HG03521 (cell line): Measurements from ENCODE around the gene FAM168B.

ENCODE experiments used
- ATAC-seq: cut with Tn5 transposase; IDR thresholded peaks from one replicate; pipeline ENCODE4 v1.9.1; 2021; ENCODE audit warnings: mild to moderate bottlenecking, moderate library complexity; ENCODE audit not compliant: unreplicated experiment

The FAM168B gene

DNA sequence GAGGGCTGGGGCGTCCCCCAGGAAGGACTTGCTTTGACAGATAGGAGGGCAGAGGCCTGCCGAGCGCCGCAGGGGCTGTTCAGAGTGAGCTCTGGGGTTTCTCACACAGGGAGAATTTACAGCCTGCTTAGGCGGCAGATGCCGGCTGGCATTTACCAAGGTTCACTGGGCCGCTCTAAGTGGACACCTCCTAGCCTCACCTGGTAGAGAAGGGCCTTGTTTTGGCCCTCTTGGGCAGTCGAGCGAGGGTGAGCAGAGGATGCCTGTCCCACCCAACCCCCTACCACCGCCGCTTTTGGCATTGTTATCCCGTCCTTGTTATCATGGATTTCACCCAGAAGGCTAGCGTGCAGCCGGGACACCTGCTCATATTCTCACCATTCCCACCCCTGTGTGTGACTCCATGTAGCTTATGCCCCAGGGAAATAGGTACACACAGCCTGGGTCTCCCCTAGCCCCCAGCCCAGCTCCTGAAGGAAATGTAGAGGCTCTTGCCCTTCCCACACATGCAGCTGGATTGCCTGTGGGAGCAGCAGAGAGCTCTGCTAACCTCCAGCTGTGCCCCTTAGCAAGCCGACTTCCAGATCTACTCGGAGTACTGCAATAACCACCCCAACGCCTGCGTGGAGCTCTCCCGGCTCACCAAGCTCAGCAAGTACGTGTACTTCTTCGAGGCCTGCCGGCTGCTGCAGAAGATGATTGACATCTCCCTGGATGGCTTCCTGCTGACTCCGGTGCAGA is 52.4 kb downstream of the FAM168B start:
- no peak for ATAC-seq

- ATAC-seq: no peak
These were observed 53.2 kb downstream of the FAM168B start for GRCh38 chr2:131039908-131040660.

DNA sequence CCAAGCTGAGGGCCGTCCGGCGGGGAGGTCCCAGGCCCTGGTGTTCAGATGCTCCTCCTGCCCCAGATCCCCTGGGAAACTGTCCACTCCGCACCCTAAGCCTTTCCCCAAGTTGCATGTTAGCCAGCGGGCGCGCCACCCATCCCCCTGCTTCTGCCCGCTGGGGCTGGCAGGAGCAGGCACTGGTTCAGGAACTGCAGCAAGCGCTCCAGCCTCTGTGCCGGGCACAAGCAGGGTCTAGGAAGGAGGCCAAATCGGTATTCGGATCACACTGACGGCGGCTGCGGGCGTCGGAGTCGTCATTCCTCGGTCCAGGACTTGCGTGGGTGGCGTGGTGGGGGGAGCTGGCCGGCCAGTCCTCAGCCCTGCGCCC is 53.7 kb downstream of the FAM168B start:
- ATAC-seq: no peak

- ATAC-seq: no peak
These were observed 54.2 kb downstream of the FAM168B start for GRCh38 chr2:131039101-131039440.

- no peak for ATAC-seq
These were observed 54.8 kb downstream of the FAM168B start for GRCh38 chr2:131038258-131039100.

DNA sequence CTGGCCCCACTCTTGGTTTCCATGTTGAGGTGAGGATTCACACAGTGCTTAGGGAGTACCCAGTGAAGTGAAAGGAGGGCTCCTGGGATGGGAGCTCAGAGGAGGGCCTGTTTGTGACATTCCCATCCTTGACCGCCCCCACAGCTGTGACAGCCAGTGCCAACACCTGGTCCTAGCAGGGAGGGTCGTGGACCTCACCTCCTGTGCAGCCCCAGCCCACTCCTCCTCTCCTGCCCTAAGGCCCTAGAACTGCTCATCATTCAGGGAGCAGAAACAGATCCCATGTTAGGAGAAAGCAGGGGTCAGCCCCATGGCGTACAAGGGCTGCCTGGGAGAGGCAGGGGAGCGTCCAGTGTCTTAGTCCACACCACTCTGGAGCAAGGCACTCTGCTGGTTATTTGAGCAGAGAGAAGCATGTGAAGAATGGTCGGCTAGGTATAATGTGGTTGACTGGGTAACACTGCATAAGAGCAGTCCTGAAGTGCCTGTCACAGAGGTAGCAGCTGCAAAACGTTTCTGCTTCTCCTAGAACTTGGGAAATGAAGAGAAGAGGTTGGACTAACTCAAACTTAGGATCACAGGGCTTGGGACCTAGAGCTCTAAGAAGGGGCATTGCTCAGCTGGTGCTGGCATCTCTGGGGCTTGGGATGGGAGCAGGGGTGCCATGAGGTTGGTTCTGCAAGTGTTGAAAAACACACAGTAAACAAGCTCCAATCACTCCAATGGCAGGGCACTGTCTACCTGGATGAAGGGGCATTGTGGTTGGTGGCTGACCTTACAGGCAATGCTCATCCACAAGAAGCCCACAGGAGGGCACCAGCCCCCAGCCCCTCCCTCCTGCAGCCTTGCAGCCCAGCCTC is 55.6 kb downstream of the FAM168B start:
- no peak for ATAC-seq

DNA sequence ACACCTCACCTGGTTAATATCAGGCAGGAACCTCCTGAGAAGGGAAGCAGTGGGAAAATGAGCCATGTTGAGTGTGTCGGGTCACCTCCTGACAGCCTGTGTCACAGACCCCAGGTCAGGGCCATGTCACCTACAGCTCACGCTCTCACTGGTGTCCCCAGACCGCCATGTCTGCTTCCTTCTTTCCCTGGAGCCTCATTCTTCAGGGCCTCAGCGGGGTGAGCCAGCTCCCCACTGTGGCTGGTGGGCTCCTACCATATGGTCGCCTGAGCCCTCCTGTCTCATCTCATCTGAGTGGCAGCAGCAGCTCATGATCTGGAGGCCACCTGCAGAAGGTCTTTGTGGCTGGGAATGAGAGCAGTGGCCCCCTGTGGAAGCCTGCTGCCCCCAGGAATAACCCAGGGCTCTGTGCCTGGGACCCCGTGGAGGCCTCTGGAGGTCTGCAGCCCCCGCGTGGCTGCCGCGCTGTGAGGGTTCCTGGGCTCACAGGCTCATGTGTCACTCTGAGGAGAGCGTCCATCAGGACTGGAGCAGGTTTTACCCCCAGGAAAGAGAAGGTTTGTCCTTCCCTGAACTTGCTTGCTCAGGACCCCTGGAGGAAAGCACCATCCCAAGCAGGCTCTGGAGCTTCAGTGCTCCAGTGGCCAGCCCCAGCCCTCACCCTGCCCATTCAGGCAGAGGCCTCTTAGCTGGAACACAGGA is 56.4 kb downstream of the FAM168B start:
- no peak for ATAC-seq

DNA sequence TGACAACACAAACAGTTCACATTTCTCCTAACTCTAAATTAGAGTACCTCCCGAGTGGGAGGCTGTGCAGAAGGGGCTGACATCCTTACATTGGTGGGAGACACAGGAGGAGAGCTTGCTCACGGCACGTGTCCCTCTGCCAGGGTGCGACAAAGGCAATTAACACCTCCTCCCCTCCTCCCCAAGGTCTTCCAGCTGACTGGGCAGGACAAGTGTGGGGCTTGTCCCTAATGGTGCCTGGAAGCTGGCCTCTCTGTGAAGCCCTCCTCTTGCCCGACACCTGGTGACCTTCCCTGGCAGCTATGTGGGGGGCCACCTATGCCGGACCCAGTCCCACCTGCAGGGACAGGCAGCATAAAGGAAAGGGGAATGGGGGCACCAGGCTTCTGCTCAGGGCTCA is 57.0 kb downstream of the FAM168B start:
- no peak for ATAC-seq

- ATAC-seq: no peak
These were observed 57.4 kb downstream of the FAM168B start for GRCh38 chr2:131035826-131036231.

GRCh38 chr2:131035112-131035825 is 58.0 kb downstream of the FAM168B start:
- ATAC-seq: no peak

DNA sequence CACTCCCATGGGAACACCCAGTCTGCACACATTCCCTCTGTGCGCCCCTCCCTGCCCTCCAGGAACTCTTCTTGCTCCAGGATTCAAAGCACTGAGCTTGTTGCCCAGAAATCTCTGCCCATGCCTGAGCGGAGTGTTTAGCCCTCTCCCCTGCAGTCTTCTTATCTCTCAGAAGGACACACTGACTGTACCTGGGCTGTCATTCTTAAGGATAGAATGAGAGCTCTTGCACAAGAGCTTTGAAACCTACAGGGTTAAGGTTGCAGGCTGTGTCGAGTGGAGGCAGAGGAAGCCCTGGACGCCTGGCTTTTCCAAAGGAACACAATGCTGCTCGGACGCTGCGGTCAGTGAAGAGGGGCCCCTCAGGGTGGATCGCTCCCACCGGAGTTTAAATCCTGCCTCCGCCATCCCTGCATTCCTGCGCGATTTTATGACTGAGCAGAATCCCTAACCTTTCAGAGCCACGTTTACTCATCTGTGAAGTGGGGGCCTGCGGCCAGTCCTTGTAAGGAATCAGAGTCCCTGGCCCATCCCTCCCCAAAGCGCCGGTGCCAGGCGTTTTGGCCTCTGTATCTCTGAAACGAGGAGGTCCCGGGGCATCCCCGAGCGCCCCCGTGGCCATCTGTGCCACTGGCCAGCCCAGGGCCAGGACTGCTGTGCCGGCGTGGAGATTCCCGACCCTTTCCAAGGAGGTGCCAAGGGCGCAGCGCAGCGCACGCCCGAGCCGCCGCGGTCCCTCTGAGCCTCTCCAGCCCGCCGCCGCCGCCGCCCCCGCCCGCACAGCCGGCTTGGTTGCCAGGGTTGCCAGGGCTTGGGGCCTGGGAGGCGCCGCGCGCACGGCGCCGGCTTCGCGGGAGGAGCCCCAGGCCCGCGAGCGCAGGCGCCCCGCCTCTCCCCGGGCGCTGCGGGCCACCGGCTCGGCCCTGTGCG is 58.9 kb downstream of the FAM168B start:
- ATAC-seq: no peak

- ATAC-seq: no peak
These were observed 59.5 kb downstream of the FAM168B start for GRCh38 chr2:131033786-131034121.

GRCh38 chr2:131032393-131032836 is 60.8 kb downstream of the FAM168B start:
- ATAC-seq: no peak

GRCh38 chr2:131031875-131032274 is 61.4 kb downstream of the FAM168B start:
- no peak for ATAC-seq

DNA sequence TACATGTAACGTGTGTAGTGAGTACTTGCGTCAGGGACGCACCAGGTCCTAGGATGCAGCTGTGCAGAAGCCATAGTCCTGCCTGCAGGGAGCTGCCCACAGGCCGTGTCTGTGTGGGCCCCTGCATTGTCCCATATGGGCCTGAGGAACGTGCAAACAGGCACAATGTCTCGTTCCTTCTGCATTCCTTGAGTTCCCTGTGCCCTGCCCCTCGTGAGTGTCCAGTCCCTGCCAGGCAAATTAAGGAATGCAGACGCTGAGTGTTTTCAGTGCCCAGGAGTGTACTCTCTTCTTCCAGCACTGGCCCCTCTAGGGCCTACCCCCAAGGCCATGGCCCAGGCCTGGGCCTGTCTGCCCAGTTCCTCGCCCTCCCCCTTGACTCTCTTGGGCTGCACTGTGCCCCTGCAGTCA is 61.8 kb downstream of the FAM168B start:
- ATAC-seq: no peak

DNA sequence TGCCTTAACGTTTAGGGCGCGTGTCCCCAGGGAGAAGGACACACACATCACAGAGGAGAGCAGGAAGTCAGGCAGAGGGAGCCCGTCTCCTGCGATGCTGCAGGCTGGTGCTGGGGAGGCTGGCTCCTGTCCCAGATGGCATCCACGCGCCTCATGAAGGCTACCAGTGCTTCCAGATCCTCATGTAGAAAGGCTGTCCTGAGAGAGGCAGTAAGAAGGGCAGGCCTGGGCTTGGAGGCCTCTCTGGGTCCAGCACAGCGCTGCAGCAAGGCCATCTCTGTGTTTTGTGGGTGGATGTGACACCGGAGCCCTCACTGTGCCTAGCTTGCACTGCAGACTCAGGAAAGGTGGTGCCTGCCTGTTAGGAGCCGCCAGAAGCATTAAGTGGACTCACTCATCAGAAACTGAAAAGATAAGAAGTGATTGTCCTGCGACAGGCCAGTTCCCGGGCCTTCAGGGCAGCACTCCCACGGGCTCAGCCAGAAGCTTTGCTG is 62.7 kb downstream of the FAM168B start:
- no peak for ATAC-seq

DNA sequence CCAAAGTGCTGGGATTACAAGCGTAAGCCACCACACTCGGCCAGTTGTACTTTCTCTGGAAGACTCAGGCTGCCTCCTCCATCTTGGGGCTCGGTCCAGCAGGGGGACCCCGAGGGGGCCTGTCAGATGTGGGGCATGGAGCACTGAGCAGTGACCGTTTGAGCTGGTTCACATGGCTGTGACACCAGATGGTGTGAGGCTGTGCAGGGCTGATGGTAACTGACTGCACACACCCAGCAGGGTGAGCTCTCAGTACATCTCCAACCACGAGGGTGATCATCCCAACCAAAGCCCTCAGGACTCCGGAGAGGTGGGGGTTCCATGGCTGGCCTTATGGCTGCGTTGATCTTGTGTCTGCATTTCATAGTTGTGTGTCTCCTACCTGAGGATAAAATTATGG is 63.4 kb downstream of the FAM168B start:
- ATAC-seq: no peak
